Activated CD4-positive, alpha-beta T cell treated with anti-CD3 and anti-CD28 coated beads, Interleukin-10, Interleukin-2, amounts not matched to agents 100 ng/mL and 50 ng/mL, durations not matched to agents 16 hours and 8 hours (primary cell): ENCODE measurements around the gene HBE1.
"Not testable (repeated sequence)": the region's sequence is repeated elsewhere in the genome, so short reads cannot be mapped to it uniquely, and the experiment has no call there.

Experiments used
- DNase-seq: peaks from one replicate; pipeline ENCODE4 v3.0.0-alpha.2; 2020

Gene HBE1

GRCh38 chr11:5252192-5252918, 17.4 kb downstream of the HBE1 start:
- no peak for DNase-seq

GRCh38 chr11:5251746-5252145, 18.0 kb downstream of the HBE1 start:
- no peak for DNase-seq

GRCh38 chr11:5250543-5251204, 19.1 kb downstream of the HBE1 start:
- DNase-seq, result no peak

GRCh38 chr11:5249807-5250396, 19.8 kb downstream of the HBE1 start, which contains the start of gene HBG1:
TSS of gene HBG1 (minus strand) at chr11:5249857. CDS start at chr11:5249804, 53 bp downstream.
- DNase-seq, result not testable (repeated sequence)

- DNase-seq, result not testable (repeated sequence)
Measured at GRCh38 chr11:5248498-5248897, 21.2 kb downstream of the HBE1 start.

GRCh38 chr11:5247472-5248192, 22.1 kb downstream of the HBE1 start:
- no peak for DNase-seq

- no peak for DNase-seq
Measured at GRCh38 chr11:5246772-5247471, 22.8 kb downstream of the HBE1 start.

- no peak for DNase-seq
Measured at GRCh38 chr11:5245155-5245554, 24.6 kb downstream of the HBE1 start.

GRCh38 chr11:5243816-5244180, 25.9 kb downstream of the HBE1 start:
- no peak for DNase-seq

- no peak for DNase-seq
Measured at GRCh38 chr11:5242933-5243815, 26.6 kb downstream of the HBE1 start.

- DNase-seq, result no peak
Measured at GRCh38 chr11:5242208-5242607, 27.5 kb downstream of the HBE1 start.

- no peak for DNase-seq
Measured at GRCh38 chr11:5241458-5241857, 28.3 kb downstream of the HBE1 start.

GRCh38 chr11:5240458-5240857, 29.3 kb downstream of the HBE1 start:
- no peak for DNase-seq

- DNase-seq, result no peak
Measured at GRCh38 chr11:5240056-5240455, 29.7 kb downstream of the HBE1 start.

- DNase-seq, result no peak
Measured at GRCh38 chr11:5239046-5239445, 30.7 kb downstream of the HBE1 start.

GRCh38 chr11:5238486-5238885, 31.3 kb downstream of the HBE1 start:
- no peak for DNase-seq

GRCh38 chr11:5237420-5237819, 32.3 kb downstream of the HBE1 start:
- no peak for DNase-seq

GRCh38 chr11:5235364-5236095, 34.2 kb downstream of the HBE1 start:
- no peak for DNase-seq

GRCh38 chr11:5234381-5234834, 35.3 kb downstream of the HBE1 start, which contains the start of gene HBD:
TSS of gene HBD (minus strand) at chr11:5234483. CDS start at chr11:5234433, 50 bp downstream.
- DNase-seq, result peak; percentile 8

GRCh38 chr11:5233307-5233706, 36.4 kb downstream of the HBE1 start:
- DNase-seq, result no peak

- no peak for DNase-seq
Measured at GRCh38 chr11:5232821-5233220, 36.9 kb downstream of the HBE1 start.
